HG03280 (cell line): ENCODE results near the gene KRT83.
A peak's percentile ranks its signal among the peaks of the same experiment; 100 is the strongest.
"Not testable (repeated sequence)": the region's sequence is repeated elsewhere in the genome, so short reads cannot be mapped to it uniquely, and the experiment has no call there.

ENCODE experiments used
- ATAC-seq: cut with Tn5 transposase; IDR thresholded peaks from one replicate; pipeline ENCODE4 v1.9.1; 2021; ENCODE audit warnings: mild to moderate bottlenecking, moderate library complexity; ENCODE audit not compliant: unreplicated experiment

KRT83 gene

GRCh38 chr12:52334185-52334584 is 13.0 kb upstream of the KRT83 start:
- no peak for ATAC-seq

DNA sequence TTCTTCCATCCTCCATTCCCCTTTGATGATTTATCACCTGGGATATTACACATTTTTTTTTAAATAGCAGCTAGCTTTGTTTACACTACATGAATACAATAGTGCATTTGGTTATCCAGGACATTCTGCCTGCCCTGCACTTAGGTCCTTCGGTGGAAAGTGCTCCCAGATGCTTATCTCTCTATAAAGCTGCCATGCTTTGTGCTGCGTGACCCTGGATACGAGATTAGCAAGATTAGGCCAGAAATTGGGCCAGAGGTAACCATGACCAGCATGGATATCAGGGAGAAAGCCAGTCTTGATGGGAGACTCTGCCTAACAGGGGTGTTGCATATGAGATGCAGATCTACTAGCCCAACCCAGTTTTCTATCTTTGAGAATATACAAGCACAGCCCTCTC is 12.1 kb upstream of the KRT83 start:
- ATAC-seq: no peak

DNA sequence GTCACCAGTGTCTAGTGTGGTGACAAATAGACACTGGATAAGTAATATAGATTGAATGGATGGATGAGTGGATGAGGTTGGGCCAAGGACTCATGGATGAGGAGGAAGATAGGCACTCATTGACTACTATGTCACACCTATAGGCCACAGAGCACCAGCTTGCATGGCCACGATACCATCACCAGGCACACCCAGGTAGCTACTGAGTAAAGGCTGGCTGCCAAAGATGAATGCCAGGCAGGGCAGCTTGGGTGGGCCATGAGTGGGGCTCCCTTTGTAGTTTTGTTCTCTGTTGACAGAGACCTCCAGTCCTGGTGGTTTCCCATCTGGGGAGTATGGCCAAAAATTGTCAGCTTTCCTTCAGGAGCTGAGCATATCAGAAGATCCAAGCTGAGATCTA is 11.2 kb upstream of the KRT83 start:
- no peak for ATAC-seq

DNA sequence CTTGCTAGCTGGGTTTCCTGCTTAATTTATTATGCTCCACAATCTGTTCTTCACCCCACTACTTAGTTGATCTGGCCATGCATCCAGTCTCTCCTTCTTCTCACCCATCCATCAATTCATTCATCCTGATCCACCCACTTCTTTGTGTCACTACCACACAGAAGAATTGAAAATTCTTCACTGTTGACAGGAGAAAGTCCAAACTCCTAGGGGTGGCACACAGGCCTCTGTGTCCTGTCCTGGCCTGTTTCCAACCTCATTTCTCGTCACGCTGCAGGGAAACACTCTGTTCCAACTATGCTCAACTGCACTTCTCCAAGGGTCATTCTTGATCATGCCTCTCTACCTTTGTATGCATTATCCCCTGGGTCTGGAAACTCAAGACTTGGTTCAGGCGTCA is 10.6 kb upstream of the KRT83 start:
- ATAC-seq: no peak

GRCh38 chr12:52331039-52331438 is 9.8 kb upstream of the KRT83 start:
- ATAC-seq: no peak

DNA sequence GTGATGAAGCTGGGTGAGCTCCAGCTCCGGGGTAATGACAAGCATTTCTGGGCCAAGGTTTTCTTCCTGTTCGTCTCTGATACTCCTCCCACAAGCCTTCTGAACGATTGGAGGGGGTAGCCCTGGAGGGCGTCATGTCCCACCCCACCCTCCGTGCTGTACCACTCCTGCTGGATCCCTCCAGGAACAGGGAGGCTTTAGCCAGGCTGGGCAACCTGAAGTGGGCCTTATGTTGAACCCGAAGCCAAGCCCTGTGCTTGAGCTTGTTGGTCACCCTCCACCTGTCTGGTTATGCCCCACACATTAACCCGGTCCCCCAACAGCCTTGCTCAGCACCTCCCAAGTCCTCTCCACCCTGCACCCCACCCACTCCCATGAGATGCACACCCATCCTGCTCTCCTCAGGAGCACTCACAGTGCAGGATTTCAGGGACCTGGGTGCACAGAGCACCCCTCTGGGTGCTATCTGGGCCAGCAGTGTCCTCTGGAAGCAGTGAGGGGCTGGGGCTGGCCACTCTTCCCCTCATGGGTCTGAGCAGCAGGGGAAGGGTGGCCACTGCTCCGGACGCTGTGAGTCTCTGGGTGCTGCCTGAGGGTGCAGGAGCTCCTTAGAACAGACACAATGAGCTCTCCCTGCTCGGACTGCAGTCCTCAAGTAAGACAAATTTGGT is 6.8 kb upstream of the KRT83 start:
- ATAC-seq: no peak

DNA sequence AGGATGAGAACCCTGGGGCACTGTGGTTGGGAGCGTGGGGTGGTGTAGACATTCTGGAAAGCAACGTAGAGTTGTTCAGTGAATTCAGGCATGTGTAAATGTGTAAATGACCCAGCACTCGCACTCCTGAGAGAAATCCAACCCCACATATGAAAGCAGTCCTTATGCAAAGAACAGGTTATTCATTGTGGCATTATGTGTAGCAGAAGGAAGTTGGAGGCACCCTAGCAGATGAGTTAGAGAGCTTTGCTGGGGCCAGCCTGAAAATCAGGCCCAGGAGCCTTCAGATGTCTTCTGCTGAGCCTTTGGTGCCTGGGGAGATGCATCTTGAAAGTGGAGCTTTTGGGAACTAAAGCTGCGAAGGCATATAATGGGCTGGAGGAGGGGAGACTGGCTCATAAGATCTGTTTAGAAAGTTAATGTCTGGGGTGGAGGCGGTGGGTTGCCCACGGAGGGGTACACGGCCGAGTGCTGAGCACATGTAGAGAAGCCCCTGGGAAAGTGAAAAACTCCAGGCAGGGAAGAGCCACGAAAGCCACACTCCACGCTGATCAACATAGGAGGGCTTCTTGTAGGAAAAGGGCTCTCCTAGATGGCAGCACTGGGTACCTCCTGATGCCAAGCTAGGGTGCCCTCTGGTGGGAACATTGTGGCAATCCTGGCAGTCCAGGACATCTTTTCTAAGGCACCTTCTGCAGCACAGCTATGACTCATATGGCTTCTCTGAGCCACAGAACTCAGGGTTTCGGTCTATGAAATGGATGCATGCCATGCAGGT is 6.0 kb upstream of the KRT83 start:
- peak; percentile 85 for ATAC-seq

DNA sequence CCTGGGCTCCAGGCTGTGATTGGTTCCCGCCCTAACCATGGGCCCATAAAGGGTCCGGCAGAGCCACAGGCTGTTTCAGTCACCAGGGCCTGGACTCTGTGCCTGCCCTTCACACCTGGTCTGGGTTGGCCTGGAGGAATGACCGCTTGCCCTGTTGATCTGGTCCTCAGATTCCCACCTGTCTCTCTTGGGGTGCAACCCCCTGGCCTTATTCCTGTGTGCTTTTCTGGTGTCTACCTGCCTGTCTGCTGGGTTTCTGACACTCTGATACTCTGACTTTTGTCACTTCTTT is 2.9 kb upstream of the KRT83 start:
- ATAC-seq: no peak

- no peak for ATAC-seq
Measured at GRCh38 chr12:52323416-52324152, 2.4 kb upstream of the KRT83 start.

GRCh38 chr12:52323001-52323400 is 1.8 kb upstream of the KRT83 start:
- no peak for ATAC-seq

GRCh38 chr12:52322069-52322468 is 871 bp upstream of the KRT83 start:
- ATAC-seq: no peak

DNA sequence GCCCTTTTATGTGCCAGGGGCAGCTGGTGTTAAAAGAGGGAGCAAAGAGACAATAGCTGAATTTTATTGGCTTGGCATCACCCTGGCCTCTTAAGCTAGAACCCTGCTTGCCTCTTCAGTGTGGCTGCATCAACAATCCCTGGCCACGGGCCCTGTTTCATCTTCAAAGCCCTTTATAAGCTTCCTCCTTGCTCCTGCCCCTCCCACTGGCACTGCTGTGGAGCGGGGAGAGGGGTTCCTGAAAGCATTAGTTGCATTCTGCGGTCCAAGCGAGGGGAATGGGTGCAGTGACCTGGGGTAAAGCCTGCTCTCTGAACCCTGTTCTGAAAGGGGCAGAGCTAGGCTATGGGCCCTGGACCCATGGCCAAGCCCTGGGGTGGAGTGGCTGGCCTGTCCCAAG is 220 bp upstream of the KRT83 start:
- ATAC-seq: no peak

DNA sequence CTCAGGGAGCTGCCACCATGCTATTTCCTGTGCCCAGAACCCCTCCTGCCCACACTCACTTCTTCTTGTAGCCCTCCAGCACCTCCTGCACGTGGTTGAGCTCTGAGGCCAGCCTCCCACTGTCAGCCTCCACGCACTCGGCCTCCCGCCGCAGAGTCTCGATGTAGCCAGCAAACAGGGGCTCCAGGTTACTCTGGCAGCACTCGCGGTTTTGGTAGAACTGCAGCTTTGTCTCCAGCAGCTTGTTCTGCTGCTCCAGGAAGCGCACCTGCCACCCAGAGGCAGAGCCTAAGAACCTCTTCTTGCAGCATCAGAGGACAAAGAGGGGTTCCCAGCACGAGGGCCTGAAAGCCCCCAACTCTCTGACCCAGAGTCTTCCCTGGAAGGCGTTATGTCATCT is 2.1 kb downstream of the KRT83 start:
- ATAC-seq: no peak

GRCh38 chr12:52318241-52318990 is 2.8 kb downstream of the KRT83 start:
- no peak for ATAC-seq

GRCh38 chr12:52317468-52318052 is 3.6 kb downstream of the KRT83 start:
- ATAC-seq: no peak

- ATAC-seq: no peak
Measured at GRCh38 chr12:52316701-52317100, 4.5 kb downstream of the KRT83 start.

- ATAC-seq: no peak
Measured at GRCh38 chr12:52316290-52316689, 4.9 kb downstream of the KRT83 start.

GRCh38 chr12:52315721-52316120 is 5.5 kb downstream of the KRT83 start:
- ATAC-seq: not testable (repeated sequence)

DNA sequence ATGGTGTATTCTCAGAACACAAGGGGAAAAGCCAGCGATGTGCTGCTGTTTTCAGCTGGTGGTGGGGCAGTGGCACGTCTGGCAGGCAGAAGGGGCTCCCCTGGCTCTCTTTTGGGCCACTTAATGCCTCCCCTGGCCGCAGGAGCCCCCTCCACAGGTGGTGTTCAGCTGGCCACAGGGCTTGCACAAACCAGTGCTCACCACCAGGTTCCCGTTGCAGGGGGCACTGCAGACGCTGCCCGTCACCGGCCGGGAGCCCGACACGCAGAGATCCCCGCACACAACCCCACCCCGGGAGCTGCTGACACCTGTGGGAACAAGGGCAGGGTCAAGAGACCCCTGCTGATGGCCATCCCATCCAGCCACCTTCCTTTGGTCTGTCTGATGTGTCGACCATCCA is 6.7 kb downstream of the KRT83 start:
- no peak for ATAC-seq

GRCh38 chr12:52313926-52314325 is 7.3 kb downstream of the KRT83 start:
- ATAC-seq: no peak

- ATAC-seq: no peak
Measured at GRCh38 chr12:52313461-52313860, 7.7 kb downstream of the KRT83 start.
